Measurements from ENCODE around the gene TAF4.

DNA sequence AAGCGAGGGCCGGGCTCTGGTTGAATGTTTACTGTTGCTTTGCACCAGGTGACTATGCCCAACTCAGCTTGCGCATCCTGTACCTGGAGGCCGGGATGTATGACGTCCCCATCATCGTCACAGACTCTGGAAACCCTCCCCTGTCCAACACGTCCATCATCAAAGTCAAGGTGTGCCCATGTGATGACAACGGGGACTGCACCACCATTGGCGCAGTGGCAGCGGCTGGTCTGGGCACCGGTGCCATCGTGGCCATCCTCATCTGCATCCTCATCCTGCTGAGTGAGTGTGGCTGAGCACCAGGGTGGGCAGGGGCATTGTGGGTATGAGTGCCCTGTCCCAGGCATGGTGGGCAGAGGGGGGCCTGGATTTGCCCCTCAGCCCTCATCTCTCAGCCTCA is 136.1 kb downstream of the TAF4 start:
- TF ChIP-seq, protein P1, sequence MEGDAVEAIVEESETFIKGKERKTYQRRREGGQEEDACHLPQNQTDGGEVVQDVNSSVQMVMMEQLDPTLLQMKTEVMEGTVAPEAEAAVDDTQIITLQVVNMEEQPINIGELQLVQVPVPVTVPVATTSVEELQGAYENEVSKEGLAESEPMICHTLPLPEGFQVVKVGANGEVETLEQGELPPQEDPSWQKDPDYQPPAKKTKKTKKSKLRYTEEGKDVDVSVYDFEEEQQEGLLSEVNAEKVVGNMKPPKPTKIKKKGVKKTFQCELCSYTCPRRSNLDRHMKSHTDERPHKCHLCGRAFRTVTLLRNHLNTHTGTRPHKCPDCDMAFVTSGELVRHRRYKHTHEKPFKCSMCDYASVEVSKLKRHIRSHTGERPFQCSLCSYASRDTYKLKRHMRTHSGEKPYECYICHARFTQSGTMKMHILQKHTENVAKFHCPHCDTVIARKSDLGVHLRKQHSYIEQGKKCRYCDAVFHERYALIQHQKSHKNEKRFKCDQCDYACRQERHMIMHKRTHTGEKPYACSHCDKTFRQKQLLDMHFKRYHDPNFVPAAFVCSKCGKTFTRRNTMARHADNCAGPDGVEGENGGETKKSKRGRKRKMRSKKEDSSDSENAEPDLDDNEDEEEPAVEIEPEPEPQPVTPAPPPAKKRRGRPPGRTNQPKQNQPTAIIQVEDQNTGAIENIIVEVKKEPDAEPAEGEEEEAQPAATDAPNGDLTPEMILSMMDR (IDR thresholded peaks at IDR 0.05) = no peak
- no peak for TF ChIP-seq POLR2AphosphoS5 (IDR thresholded peaks at IDR 0.05; ENCODE audit: insufficient read depth in 1 of 2, low read depth in 1 of 2)

Measured in vagina (tissue), 2 donors.